ENCODE data around the gene CCDC93.
"Not testable (repeated sequence)": the region's sequence is repeated elsewhere in the genome, so short reads cannot be mapped to it uniquely, and the experiment has no call there.

CCDC93 gene

DNA sequence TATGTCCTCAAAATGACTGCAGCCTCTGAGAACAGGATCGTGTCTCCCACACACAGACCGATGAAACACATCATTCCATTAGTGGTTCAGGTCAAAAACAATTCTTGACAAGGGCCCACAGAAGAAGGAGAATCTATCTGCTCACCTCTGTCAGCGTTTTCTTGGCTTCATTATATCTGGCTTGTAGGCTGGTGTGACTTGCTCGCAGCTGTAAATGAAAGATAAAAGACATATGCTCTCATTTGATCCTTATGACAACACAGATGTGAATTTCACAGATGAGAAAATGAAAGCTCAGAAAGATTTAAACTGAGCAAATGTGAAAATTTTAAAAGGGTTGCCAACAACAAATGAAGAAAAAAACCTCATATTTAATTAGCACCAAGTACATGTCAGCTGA is 61.6 kb downstream of the CCDC93 start:
- no peak for DNase-seq

DNA sequence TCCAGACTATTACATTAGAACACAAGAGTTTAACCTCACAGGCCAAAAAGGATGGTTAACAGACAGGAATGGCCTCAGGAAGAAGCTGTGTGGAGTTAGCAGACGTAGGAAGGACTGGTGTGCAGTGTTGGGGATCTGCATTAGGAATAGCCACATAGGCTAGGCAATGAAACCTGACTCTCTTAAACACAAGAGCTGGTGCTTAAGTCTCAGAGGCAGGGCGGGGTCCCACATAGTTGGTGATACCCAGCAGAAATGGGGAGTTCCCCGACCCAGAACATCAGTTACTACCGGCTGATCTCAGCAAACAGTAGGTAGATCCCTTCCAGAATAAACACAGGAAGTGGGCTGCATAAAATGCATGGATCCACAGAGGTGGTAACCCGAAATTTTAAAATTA is 64.1 kb downstream of the CCDC93 start:
- DNase-seq = no peak

DNA sequence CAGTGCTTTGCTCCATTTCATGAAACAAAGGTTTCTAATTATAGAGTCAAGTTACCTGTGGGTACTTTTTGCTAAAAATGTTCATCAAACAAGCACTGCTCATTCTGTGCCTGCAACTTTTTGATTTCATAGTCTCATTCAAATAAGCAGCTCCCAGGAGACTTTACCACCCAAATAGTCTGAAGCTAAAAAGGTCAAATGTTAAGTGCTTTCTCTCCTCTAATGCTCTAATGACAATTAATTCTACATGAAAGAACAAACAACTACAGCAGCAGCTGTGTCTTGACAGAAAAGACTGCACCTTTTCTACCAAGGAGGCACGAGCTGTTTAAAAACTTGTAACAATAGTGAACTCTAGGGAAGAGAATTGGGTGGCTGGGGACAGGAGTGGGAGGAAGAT is 65.3 kb downstream of the CCDC93 start:
- no peak for DNase-seq

DNA sequence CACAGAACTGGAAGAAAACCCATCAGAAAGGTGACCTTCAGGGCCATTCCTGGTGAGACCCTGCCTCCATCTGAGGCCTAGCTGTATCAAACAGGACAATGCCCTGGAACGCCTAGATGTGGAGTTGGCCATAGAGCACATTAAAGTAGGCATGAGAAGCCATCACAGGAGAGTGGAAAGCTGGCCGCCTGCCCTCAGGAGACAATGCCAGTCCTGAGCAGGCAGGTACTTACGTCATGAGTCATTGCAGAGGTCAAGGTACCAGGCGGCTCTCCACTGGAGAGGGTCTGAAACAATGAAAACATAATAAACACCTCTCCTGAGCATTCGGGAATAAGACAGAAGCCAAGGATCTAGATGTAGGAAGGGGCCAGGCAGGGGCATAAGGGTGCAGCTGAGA is 68.6 kb downstream of the CCDC93 start:
- DNase-seq = no peak

DNA sequence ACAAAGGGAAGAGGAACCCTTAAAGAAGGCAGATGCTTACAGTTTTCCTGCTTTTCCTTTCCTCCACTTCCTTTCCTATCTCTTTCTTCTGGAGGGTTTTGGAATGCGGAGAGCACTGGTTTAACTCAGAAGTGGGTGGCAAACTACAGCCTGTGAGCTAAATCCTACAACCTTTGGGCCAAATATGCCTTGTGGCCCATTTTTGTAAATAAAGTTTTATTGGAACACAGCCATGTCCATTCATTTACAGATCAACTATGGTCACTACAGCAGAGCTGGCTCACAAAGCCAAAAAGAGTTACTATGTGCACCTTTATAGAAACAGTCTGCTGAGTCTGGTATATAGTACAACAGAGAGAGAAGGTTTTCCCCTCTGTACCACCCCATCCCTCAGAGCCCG is 69.1 kb downstream of the CCDC93 start:
- DNase-seq = no peak

DNA sequence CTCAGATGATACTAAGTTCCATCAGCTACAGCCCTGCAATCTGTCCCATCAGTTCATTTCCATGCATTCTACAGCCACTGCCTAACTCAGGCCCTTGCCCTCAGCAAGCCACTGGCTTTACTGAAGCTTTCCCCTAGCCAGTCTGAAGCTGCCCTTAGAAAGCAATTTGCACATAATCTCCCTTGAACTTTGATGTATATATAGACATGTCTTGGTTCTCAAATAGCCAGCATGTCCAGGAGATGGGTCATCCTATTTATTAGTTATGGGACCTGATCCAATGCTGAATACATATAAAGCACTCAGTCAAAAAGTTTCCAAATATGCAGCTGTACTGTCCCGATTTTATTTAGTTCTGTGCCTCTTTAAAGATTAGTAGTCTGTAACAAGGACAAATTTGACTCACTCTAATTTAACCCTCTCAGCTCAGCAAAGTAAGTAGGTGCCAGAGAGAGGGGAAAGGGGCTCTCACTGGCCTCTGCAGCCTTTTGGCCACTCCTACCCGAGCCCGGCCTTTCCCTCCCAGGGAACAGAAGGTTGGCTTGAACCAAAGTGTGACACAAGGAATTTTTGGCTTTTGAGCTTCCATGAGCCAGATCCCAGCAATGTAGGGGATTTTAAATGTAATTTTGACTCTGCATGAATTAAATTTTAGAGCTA is 70.7 kb downstream of the CCDC93 start:
- no peak for DNase-seq

DNA sequence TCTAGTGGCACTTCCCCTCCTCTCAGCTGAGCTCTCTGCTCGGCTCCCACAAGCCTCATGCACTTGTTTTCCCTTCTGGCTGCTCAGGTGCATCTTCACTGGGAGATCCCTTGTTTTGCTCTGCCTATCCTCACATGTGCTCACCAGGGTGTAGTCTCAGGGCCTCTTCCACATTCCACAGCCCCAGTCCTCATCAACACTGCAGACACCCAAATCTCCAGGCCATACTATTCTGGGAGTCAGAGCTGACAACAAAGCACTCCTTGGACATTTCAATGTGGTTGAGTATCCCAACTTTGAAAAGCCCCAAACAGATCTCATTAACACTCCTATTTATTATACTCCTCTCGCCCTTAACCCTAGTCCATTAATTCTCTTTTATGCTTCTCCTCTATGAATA is 71.3 kb downstream of the CCDC93 start:
- no peak for DNase-seq

DNA sequence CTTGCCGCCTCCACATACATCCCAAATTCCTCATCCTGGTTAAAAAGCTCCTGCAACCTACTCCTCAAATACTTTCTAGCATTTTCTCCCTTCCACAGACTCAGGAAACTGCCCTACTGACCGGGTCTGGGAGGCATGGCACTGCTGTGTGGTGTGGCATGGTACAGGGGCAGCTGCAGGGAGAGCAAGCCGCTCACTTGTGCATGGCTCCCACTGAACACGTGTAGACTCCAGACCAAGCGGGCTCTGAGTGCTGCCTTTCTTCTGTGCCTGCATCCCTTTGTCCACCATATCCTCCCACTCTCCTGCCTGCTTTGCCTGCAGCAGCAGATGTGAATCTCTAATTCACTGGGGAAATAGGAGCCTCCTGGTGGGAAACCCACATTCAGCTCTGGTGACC is 72.2 kb downstream of the CCDC93 start:
- DNase-seq = no peak

DNA sequence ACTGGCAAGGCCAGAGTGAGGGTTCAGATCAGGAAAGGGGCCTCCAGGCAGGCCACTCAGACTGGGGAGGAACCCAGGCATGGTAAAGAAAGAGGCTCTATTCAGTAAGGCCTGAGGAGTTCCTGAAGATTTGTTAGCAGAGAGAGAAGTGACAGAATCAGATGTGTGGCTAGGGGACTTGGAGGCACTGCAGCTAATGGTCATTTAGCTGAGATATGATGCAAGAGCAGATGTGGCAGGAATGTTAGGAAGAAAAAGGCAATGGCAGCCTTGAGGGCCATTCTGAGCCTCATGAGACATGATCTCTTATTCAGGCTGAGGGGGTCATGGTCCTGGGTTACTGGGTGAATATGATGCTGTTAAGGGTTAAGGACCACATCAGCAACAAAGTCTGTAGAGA is 73.4 kb downstream of the CCDC93 start:
- DNase-seq = no peak

DNA sequence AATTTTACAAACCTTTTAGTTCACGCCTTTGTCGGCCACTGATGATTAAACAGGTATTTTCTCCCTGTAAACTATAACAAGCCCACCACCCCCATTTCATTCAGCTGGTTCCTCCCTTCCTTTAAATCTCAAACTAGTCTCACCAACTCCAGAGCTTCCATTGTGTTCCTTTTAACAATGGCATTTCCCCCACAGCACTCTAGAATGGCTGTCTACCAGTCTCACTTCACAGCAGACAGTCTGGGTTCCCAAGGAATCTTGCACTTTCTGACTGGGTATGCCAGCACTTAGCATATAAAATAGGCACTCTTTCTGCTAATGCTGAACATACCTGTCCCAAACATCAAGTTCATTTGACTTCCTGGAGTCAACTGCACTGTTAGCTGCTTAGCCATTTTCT is 75.3 kb downstream of the CCDC93 start:
- DNase-seq = no peak

DNA sequence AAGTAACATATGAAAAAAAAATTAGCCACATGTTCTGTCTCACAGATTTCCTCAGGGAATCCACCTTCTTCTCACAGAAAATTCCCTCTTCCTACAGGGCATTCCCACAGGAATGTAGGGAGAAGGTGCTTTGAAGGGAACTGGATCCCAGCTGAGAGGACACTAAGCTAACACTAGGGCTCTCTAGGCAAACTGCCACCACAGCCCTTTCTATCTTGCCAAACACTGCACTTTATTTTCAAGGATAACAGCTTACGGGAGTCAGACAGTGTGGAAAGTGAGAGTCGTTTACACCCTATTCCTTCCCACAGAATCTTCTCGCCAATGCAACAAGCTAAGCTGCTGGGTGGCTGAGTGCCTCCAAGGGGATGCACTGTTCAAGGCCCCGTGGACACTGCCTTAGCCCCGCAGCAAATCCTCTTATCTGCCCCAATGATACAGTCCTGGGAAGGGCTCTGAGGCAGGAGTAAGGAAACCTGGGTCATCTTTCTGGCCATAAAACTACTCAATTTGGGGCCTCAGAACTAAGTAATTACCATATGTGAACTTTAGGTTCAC is 76.9 kb downstream of the CCDC93 start:
- DNase-seq = no peak

DNA sequence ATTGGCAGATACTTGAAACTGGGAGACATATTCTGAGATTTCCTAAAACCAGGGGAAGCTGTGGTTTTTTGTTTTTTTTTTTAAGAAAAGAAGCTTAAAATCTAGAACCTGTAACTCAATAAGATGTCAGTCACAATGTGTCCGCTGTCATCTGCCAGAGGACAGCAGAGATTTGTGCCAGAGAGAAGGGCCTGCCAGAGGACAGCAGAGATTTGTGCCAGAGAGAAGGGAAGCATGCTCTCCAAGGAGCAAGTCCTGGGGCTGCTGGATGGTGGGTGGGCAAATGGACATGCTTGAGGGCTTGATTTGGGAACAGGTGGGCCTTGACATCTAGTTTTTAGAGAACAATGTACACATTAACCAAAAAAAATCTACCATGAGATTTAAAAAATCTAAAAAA is 77.9 kb downstream of the CCDC93 start:
- DNase-seq = no peak

DNA sequence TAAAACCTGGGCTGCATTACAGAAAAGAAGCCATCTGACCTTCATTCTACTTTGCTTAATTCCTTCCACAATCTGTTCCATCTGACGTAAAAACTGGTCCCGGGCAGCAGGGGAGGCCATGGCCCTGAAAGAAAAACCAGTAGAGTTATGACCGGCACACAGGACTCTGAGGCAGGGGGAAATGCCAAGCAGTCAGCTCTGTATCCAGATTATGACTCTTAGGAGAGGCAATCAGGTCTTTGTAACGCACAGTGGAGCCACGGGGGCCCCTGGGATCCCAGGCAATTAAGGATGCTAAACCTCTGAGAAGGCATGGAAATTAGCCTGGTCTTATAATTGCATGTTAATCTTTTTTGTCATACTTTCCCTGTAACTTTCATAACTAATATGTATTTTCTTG is 78.4 kb downstream of the CCDC93 start:
- no peak for DNase-seq

DNA sequence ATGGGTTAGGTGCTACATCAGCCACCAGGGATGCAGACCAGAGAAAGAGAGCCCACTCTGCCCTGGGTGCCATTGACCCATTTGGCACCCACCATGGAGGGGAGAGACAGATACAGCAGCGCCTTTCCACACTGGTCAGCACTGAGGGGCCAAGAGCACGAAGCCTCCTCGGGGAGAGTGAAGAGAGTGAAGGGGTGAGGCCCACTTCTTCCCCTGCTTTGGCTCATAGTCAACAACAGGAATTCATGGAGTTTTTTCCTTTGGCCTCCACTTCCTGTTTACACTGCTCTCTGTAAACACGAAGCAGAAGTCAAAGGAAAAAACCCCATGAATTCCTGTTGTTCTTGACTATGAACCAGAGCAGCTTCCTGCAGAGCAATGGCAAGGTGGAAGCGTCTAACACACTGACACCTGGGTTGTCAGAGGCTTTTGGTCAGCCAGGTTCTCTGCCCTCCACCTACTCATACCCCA is 80.0 kb downstream of the CCDC93 start:
- DNase-seq = no peak

DNA sequence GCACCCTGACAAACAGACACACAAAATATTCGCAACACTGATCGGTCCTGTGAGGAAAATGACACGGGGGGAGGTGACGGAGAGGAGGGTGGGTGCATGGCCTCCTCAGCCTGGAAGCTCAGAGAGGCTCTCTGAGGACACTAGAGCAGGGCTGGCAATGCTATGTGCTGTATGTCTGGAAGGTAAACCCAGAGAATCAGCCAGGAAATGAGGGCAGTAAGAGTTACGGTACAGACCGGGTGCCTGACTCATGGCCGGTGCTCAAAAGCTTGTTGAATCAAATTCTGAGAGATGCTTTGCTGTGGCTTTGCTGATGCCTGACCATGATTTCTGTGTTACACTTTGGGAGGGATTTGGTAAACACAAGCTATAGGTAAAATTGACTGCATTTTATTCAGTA is 81.9 kb downstream of the CCDC93 start:
- DNase-seq = no peak

DNA sequence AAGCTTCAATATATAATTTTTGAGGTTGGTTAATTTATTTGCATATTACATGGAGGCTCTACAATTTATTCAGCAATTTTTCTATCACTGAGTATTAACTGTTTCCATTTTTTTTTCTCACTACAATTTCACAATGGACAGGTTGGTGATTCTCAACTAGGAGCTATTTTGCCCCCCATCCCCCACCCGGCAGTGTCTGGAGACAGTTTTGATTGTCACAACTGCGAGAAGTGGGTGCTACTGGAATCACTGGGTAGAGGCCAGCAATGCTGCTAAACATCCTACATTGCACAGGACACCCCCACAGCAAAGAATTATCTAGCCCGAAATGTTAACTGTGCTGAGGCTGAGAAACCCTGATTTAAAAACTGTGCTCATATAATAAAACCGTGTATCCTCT is 82.6 kb downstream of the CCDC93 start:
- no peak for DNase-seq

DNA sequence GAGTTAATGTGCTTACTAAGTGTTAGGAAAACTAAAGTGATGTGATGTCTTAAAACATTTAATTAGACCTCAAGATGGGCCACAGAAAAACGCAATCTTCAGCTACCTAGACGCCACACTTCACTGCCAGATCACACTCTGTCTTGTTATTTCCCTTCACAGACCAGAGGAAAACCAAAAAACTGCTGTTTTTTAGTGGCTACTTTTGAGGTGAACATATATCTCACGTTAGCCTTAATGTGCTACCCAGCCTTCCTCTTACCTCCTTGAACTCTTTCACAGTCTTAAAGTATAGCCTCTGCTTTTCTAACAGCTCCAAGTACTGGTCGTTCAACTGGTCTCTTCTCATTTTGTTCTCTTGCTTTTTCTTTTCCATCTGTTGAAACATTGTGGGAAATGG is 83.1 kb downstream of the CCDC93 start:
- DNase-seq = no peak

DNA sequence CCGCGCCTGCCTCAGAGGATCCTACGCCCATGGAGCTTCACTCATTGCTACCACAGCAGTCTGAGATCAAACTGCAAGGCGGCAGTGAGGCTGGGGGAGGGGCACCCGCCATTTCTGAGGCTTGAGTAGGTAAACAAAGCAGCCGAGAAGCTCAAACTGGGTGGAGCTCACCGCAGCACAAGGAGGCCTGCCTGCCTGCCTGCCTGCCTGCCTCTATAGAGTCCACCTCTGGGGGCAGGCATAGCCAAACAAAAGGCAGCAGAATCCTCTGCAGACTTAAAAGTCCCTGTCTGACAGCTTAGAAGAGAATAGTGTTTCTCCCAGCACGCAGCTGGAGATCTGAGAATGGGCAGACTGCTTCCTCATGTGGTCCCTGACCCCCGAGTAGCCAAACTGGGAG is 90.4 kb downstream of the CCDC93 start:
- DNase-seq = not testable (repeated sequence)

DNA sequence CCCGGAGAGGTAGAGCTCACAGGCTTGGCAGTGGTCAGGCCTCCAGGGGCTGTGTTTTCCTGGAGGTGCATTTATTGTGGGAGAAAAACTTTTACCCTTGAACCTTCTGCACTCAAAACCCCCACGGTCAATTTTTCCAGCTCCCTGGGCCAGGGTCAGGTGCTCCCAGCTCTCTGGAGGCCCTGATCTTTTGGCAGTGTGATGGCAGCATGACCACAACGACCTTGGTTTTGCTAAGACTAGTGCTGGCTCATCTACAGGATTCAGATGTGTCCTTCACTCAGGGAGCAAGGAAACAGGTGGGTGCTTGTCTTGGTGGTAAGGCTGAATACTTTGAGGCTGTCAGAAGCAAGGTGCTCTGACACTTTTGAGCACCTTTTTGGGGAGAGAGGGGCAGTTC is 92.3 kb downstream of the CCDC93 start:
- DNase-seq = no peak

DNA sequence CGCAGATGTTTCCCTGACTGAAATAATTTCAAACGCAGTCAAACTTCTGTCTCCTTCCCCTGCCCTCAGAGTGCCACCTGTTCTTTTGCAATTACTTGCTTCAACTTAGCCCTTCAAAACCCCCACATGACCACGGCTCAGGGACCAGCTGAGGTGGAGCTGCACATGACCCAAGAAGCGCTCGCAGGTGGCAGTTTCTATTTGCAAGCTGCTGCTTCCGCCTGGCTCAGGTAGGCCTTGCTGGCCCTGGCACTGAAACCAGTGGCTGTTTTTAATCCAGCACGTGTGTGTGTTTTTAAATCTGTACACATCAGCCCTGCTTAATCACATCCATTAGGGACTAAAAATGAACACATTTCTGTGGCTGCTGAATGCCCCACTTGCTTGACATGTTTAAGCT is 95.3 kb downstream of the CCDC93 start:
- DNase-seq = no peak

DNA sequence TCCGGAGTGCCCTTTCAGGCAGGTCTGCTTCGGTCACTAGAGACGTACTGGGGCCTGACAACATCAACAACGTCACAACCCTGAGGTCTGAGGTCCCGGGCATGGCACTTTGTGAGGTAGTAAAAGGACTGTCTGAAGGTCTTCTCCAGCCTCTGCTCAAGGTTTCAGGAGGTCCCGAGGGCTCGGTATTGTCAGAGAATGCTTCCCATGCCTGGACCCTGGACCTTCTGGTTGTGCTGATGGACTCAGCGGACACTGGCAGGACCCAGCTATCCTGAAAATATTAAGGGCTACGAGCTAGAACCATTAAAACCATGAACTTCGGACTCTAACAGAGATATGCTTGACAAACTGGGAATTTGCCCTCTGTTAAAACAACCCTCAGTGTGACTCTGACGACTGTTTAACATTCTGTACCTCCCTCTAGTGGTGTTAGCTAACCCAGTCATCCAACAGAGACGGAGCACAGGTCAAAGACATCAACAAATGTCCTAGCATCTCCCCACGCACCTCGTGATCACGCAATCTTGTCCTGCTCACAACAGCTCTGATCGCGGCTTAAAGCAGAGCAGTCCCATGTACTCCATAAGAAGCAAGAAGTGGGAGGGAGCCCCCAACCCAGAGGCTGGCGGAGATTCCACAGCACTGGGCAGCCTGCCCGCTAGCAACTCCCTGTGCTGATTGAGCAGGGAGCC is 96.5 kb downstream of the CCDC93 start:
- DNase-seq = no peak

DNA sequence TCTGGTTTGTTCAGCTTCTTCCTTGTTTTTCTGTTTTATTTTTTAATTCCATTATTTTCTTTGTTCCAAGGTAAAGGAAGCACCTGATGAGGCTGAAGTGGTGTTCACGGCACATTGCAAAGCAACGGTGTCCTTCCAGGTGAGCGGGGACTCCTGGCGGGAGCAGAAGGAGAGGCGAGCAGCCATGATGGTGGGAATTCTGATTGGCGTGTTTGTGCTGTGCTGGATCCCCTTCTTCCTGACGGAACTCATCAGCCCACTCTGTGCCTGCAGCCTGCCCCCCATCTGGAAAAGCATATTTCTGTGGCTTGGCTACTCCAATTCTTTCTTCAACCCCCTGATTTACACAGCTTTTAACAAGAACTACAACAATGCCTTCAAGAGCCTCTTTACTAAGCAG is 110.9 kb downstream of the CCDC93 start:
- DNase-seq = no peak

DNA sequence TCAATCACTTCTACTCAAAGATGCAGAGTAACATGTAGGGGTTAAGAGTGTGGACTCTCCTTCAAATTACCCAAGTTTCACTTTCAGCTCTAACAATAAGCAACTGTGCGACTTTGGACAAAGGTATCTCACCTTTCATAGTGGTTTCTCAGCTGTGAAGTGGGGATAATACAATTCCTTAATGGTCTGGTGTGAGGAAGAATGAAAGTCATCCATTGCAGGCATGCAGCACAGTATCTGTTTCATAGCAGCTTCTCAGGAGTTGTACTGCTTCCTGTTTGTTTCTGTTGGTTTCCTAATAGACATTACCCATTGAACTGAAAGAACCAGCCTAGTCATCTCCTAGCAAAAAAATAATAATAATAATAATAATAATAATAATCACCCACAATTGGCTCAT is 125.0 kb downstream of the CCDC93 start:
- DNase-seq = no peak

DNA sequence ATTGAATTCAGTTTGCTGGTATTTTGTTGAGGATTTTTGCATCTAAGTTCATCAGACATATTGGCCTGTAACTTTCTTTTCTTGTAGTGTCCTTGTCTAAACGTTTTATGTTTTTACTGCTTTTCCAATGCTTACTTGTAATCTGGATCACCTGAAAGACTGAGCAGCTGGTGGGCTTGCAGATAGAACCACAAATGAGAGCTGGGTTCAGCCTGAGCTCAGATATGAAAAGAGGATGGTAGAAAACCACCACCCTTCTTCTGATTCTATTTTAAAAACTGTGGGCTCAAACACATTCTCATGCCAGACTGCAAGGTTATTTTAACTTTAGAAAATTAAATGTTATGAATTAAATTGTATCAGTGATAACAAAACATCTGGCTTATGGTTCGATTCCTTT is 128.6 kb downstream of the CCDC93 start:
- no peak for DNase-seq

DNA sequence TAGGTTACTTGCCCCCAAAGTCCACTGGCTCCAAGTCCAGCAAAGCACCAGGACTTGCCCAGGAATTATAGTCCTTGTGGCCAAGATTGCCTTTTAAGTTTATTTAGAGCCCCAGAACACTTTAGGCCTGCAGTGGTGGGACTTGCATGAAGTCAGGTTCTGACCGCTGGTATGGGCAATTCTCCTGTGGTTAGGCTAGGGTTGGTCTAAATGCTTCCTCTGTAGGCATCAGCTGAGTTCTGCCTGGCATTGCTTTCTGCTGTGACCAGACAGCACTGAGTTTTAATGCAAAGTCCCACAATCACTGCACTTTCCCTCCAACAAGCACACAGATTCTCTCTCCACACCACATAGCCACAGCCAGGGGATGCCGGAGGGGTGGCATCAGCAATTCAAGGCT is 134.9 kb downstream of the CCDC93 start:
- no peak for DNase-seq
